IPS DF 19.7 (cell line): Measurements from ENCODE around the gene PPP1R27.

Experiments used
- DNase-seq: peaks from one replicate; pipeline ENCODE4 v3.0.0-alpha.2; 2013; ENCODE audit warnings: low read depth, low spot score

The PPP1R27 gene, protein sequence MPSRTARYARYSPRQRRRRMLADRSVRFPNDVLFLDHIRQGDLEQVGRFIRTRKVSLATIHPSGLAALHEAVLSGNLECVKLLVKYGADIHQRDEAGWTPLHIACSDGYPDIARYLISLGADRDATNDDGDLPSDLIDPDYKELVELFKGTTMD

DNA sequence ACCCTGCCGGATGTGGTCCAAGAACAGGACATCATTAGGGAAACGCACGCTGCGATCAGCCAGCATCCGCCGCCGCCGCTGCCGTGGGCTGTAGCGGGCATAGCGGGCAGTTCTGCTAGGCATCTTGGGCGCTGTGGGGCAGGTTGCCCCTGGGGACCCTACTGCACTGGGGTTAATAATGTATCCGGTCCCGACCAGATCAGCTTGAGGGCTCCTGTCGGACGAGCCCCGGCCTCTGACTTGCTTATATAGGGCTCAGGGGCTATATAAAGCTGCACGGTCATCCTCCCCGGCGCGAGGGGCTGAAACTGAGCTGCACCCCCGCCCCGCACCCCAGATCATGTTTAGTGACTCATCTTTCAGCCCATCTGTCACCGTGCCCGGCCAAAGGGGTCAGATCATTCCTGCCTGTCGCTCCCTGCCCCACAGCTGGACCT, at the start of gene PPP1R27:
Gene PPP1R27, minus strand, starts transcription at position 220 of the 437 bp plus-strand sequence. Its CDS starts 97 bp downstream, at position 123.
- no peak for DNase-seq

DNA sequence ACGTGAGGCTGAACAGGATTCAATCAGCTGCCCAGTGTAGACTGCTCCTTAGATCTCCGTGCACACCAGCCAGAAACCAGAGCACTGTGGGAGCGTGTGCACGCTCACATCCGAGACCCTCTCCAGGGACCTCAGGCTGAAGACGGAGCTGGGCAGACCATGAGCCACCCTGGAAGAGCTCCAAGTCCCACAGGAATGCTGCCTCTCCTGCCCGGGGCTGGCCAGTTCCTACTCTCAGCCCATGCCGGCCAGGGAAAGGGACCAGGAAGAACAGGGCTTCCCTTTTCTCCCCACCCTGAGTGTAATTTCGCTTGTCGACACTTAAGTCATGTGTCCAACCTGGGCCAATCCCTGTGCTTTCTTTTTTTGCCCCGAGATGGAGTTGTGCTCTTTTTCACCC, 49.7 kb upstream of the PPP1R27 start:
- DNase-seq, result no peak

GRCh38 chr17:81879121-81879520, 44.3 kb upstream of the PPP1R27 start:
- DNase-seq, result no peak

GRCh38 chr17:81878294-81878693, 43.4 kb upstream of the PPP1R27 start:
- DNase-seq, result no peak

DNA sequence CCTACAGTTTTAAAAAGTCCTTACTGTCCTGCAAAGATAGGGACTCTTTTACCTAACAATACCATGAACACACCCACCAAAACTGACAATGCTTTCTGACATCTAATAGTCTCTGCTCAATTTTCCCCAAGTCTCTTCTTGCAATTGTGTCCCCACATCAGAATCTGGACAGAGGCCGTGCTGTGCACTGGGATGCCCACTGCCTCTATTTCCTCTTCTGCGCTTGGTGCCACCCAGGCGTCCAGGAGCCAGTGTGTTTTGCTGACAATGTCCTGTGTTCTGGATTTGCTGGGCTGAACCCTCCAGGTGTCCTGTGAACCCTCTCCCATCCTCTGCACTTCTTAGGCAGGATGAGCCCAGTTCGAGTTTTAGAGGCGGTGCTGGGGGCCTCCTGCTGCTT, 42.7 kb upstream of the PPP1R27 start:
- no peak for DNase-seq

- DNase-seq, result no peak
Observed at GRCh38 chr17:81871387-81872230, 36.8 kb upstream of the PPP1R27 start.

DNA sequence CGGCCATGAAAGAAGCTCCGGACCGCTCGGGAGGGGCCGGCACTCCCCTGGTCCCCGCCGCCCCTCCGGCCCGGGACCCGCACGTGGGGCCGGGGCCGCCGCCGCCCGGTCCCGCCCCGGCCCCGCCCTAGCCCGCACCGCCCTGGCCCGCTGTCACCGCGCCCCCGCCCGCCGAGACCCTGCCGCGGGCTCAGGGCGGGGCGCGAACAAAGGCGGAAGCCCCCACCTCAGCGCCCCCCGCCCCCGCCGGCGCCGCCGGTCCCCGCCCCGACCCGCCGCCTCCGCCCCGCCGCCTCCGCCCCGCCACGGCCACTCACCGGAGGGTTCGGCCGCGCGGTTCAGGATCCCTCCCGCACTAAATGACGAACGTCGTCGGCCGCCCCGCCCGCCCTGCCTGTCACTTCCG, 36.1 kb upstream of the PPP1R27 start, which contains the start of gene ARHGDIA:
Gene ARHGDIA, minus strand, starts transcription at position 357 of the 406 bp plus-strand sequence. CDS start 1,407 bp downstream, outside the sequence.
- no peak for DNase-seq

DNA sequence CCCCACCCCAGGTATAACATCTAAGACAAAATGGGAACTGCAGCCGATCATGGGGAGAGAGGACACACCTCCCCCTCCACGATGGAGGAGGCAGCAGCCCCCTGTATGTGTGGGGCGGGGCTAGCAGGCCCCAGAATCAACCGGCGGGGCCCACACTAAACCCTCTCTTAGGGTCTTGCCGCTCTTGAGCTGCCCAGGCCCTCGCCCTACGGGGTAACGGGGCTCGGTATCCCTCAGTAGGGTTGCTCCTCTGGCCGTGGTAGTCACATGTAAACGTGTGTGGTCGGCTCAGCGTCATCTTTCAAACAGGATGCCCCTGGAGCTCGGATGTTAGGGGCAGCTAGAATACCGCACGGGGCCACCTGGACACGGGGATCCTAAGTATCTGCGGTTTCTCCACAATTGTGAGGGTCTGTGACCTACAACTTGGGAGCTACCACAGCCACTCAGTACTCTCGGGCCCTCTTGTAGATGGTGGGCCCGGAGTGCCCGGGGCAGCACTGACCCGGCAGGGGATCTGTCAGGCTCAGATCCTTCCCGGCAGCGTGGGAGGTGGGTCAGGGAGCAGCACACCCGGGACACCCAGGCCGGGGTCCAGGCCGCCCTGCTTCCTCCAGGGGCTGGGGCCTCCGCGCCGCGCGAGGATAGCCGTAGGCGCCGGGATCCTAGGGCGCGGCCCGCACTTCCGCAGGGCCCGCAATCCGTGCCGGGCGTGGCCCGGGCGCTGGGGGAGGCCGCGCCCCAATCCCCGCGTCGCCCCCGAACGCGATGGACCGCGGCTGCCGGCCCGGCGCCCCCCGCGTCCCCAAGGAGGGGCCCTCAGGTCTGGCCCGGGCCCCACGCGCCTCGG, 35.5 kb upstream of the PPP1R27 start:
- no peak for DNase-seq

GRCh38 chr17:81869221-81870130, 34.6 kb upstream of the PPP1R27 start:
- DNase-seq, result no peak

DNA sequence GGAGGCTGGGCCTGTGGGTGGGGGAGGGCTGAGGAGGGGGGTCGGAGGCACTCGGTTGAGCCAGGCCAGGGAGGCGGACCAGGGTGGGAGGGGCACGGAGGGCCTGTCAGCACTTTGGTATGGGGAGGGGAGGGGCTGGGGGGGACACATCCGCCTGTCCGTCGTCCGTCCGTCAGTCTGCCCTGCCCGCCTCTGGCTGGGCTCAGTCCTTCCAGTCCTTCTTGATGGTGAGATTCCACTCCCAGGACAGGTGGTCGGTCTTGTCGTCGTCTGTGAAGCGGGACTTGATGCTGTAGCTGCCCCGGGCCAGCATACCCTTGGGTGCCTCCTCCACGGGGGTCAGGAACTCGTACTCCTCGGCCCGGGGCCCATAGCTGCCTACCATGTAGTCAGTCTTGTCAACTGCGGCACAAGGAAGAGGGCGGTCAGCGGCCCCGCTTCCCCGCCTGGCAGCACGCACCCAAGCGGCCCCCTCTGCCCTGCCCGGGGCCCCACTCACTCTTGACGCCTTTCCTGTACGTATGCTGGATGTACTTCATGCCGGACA, 33.9 kb upstream of the PPP1R27 start:
- no peak for DNase-seq

DNA sequence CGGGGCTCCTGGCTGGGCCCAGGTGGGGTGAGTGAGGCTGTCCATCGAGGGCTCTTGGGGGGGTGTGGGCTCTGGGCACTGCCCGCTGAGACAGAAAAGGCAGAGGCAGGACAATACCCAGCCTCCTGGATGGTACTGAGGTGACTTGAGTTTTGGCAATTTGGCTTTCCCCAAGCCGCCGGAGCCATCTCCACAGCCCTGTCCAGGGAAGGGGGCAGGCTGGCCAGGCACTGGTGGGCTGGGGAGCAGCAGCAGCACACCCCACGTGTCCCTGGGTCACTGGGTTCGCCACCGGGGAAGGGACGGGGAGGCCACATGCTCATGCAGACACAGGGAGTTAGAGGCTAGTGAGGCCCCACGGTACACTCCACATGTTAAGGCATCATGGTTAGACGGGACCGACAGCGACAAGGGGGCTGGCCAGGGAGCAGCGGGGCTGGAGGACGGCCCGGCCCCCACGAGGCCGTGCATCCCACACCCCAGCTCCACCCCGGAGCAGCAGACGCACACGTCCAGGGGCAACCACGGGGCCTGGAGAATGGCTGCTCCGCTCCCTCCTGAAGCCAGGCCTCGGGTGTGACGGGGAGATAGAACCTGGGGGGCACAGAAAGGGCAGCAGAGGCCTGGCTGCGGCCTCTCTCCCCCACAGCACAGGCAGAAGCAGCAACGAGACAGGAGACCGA, 33.3 kb upstream of the PPP1R27 start:
- no peak for DNase-seq

DNA sequence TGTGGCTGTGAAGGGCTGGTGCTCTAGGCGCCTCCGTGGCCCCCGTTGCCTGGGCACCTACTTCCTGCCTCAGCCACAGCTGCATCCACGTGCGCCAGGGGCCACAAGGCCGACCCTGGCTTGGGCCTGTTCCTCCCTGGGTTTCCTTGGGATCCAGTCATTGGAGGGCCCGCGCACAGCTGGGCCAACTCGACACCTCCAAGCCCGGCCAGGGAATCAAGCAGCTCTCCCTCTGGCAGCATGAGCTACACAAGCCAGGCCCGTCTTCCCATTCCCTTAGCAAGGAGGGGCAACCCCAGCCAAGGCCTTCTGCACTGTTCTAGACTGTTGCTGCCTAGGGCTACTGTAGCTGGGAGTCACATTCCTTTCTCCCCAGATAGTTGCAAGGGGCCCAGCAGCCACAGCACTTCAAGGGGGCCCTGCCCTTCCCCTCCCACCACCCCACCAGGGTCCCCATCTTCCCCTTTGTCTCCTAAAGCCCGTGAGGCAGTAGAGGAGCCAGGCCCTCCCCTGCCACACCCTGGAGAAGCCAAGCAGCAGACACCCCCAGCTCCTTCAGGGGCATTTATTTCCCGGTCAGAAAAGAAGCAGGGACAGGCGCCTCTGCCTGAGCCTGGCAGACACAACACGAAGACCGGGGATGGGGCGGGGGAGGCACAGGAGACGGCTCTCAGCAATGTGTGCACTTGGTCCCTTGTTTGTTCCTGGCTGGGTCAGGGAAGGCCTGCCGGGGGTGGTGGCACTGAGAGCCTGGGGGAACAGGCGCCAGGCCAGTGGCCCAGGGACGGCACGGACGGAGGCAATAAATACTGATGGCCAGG, 32.5 kb upstream of the PPP1R27 start:
- no peak for DNase-seq

DNA sequence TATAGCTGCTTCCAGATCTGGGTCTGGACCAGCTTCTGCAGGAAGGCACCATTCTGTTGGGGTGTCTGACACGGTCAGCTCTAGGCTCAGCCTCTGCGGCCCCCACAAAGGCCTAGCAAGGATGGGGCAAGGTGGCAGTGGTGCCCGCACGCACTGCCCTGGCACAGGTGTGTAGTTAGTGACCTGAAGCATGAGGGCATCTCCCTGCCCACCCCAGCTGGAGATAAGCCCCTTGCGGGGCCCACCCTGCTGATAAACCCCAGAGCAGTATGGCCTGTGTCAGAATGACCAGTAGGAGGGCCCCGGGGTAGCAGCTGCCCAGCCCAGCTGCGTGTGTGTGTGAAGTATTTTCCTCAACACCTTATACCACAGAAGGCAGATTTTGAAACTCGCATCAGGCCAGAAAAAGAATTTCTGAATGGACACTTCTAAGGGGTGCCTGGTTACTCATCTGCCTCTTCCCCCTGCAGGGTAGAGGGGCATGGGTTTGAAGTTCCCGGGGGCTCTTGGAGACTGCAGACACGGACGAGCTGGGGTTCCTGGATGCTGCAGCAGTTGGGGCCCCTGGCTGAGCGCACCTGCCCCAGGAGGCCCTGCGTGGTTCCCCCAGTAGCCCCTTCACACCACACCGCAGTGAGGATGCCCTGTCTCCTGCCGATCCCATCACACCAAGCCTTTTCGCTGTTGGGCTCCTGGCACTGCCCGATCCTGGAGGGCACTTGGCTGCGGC, 31.8 kb upstream of the PPP1R27 start:
- no peak for DNase-seq

DNA sequence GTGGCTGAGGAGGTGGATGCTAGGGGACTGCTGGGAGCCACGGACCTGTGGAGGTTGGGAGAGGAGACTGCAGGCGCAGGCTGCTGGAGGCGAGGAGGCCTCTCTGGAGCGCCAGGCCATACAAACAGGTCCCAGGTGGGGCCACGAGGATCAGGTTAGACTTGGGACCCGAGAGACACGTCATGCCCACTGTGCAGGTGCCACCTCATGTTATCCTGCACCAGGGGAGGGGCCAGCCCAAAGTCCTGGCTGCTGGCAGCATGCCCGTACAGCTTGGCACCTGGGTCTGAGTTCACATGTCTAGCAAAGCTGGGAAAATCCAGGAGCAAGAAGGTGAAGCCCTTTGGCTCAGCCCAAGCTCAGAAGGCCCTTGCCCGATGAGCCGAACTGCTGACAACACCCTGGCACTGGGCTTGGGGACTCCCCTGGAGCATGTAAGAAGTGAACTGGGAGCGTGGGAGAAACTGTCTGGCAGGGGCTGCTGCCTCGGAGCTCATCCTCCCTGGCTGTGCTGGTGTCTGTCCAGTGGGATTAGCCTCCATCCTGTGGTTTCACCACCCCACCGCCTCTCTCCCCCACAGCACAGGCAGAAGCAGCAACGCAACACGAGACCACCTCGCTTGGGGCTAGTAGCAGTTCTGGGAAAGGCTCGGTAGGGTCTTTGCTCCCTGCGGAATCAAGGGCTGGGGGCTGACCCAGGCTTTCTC, 31.0 kb upstream of the PPP1R27 start:
- DNase-seq, result no peak

GRCh38 chr17:81865358-81865732, 30.5 kb upstream of the PPP1R27 start:
- DNase-seq, result no peak

- DNase-seq, result no peak
Observed at GRCh38 chr17:81863833-81864768, 29.3 kb upstream of the PPP1R27 start.

GRCh38 chr17:81863123-81863675, 28.3 kb upstream of the PPP1R27 start:
- DNase-seq, result no peak
